Stimulated activated CD4-positive, alpha-beta T cell treated with anti-CD3 and anti-CD28 coated beads, Interleukin-1b, Interleukin-23, amount 100 ng/mL, for 48 hours (primary cell): ENCODE data around the gene SPATA31E1.
"Not testable (repeated sequence)": the region's sequence is repeated elsewhere in the genome, so short reads cannot be mapped to it uniquely, and the experiment has no call there.

Source experiments
- DNase-seq: peaks from one replicate; pipeline ENCODE4 v3.0.0-alpha.2; 2020

The SPATA31E1 gene

GRCh38 chr9:87937918-87938317 is 55.2 kb downstream of the SPATA31E1 start:
- DNase-seq, result not testable (repeated sequence)

GRCh38 chr9:87938336-87938735 is 55.7 kb downstream of the SPATA31E1 start:
- not testable (repeated sequence) for DNase-seq
